ENCODE measurements around the gene SLITRK2. TPM values are rescaled to one million over a fixed set of nuclear protein-coding genes. Genes with fewer than 3 reads are reported as not detected.

The SLITRK2 gene
- total RNA-seq, 2 donors from 2014 or later, result 24.4 to 31.5 TPM

DNA sequence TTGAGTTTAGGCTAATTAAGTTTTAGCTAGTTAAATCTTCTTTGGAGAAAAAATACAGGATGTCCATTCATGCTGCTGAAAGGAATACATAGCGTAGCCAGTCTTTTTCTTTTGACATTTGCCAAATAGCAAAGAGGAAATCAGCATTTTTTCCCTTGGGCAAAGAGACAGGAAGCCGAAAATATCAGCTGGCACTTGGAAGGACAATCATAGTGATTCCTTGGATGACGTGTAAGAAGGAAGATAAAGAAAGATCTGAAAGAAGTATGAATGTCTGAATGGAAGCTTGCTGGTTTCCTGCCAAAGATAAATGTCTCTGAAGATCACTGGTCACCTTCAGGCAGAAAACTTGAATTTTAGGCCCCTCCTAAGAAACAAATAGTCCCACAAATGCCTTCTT is 44.2 kb downstream of the SLITRK2 start:
- no peak overlapping the region for H3K27ac Mint-ChIP-seq
- Histone ChIP-seq H3K27me3 (ENCODE audit: control insufficient read depth, insufficient read depth, low read length, poor library complexity, severe bottlenecking) (no peaks in the 10 kb centered on the region), H3K9me3 (ENCODE audit: control insufficient read depth, low read length) (peaks cover 23% of the 10 kb centered on the region), H3K9ac (ENCODE audit: extremely low read depth, low read length, poor library complexity, severe bottlenecking) (no peak overlapping the region), H3K4me1 (ENCODE audit: control insufficient read depth, insufficient read depth, low read length) (no peaks in the 10 kb centered on the region), H3K27ac (ENCODE audit: low read depth, low read length) (no peak overlapping the region), H3K4me3 (ENCODE audit: low read length) (no peak overlapping the region), H3K36me3 (ENCODE audit: control insufficient read depth, insufficient read depth, low read length) (no peaks in the 10 kb centered on the region)
- WGBS, 2 experiments (ENCODE audit: insufficient coverage in 1 of 2, insufficient read length in 1 of 2), result 71 to 100% methylated on average over 1 to 3 of the region's 3 CpGs
- peaks cover 52% of the 10 kb centered on the region for H3K9me3 Mint-ChIP-seq
- peaks cover 2% of the 10 kb centered on the region for H3K4me1 Mint-ChIP-seq
- H3K27me3 Mint-ChIP-seq (ENCODE audit: insufficient read depth), result no peaks in the 10 kb centered on the region
- peaks cover 1% of the 10 kb centered on the region for H3K36me3 Mint-ChIP-seq (ENCODE audit: low read depth)
- TF ChIP-seq, protein P1, sequence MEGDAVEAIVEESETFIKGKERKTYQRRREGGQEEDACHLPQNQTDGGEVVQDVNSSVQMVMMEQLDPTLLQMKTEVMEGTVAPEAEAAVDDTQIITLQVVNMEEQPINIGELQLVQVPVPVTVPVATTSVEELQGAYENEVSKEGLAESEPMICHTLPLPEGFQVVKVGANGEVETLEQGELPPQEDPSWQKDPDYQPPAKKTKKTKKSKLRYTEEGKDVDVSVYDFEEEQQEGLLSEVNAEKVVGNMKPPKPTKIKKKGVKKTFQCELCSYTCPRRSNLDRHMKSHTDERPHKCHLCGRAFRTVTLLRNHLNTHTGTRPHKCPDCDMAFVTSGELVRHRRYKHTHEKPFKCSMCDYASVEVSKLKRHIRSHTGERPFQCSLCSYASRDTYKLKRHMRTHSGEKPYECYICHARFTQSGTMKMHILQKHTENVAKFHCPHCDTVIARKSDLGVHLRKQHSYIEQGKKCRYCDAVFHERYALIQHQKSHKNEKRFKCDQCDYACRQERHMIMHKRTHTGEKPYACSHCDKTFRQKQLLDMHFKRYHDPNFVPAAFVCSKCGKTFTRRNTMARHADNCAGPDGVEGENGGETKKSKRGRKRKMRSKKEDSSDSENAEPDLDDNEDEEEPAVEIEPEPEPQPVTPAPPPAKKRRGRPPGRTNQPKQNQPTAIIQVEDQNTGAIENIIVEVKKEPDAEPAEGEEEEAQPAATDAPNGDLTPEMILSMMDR (conservative IDR thresholded peaks at IDR 0.05), result no peak
- H3K4me3 Mint-ChIP-seq, result no peak overlapping the region
- no peak for DNase-seq

DNA sequence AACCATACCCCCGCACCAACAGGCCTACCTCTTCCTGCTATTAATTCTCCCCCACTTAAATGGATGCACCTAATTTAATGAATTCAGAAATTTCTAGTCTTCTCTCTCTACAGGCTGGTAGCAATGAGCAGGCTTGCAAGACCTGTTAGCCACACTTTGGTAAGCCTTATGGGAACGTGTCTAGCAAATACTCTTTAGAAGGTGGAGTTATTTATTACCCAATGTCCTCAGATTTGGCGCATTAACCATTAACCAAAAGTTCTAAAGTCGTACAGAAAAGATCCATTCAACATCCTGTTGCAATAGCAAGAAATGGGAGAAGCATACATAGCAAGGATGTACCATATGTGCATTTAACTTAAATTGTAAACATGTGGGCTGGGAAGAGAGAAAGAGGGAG is 47.5 kb downstream of the SLITRK2 start:
- Histone ChIP-seq H3K9ac (ENCODE audit: extremely low read depth, low read length, poor library complexity, severe bottlenecking) (no peak overlapping the region), H3K27me3 (ENCODE audit: control insufficient read depth, insufficient read depth, low read length, poor library complexity, severe bottlenecking) (no peaks in the 10 kb centered on the region), H3K9me3 (ENCODE audit: control insufficient read depth, low read length) (peaks cover 17% of the 10 kb centered on the region), H3K27ac (ENCODE audit: low read depth, low read length) (no peak overlapping the region), H3K36me3 (ENCODE audit: control insufficient read depth, insufficient read depth, low read length) (no peaks in the 10 kb centered on the region), H3K4me1 (ENCODE audit: control insufficient read depth, insufficient read depth, low read length) (no peaks in the 10 kb centered on the region), H3K4me3 (ENCODE audit: low read length) (no peak overlapping the region)
- TF ChIP-seq, protein P1 (conservative IDR thresholded peaks at IDR 0.05), result no peak
- 33 to 61% methylated on average over 1 to 4 of the region's 4 CpGs for WGBS, 2 experiments (ENCODE audit: insufficient coverage in 1 of 2, insufficient read length in 1 of 2)
- no peak overlapping the region for H3K4me3 Mint-ChIP-seq
- H3K9me3 Mint-ChIP-seq, result peaks cover 65% of the 10 kb centered on the region
- no peak overlapping the region for H3K27ac Mint-ChIP-seq
- peaks cover 1% of the 10 kb centered on the region for H3K36me3 Mint-ChIP-seq (ENCODE audit: low read depth)
- no peak for DNase-seq
- H3K4me1 Mint-ChIP-seq, result no peaks in the 10 kb centered on the region
- H3K27me3 Mint-ChIP-seq (ENCODE audit: insufficient read depth), result no peaks in the 10 kb centered on the region

All from endodermal cell (in vitro differentiated cells).